Right atrium auricular region (tissue), 2 donors: Measurements from ENCODE around the gene PAM16. TPM values are rescaled to one million over a fixed set of nuclear protein-coding genes. Genes with fewer than 3 reads are reported as not detected.

ENCODE experiments used
- DNase-seq: peaks from one replicate; pipeline ENCODE4 v3.0.0-alpha.2; 2019; ENCODE audit warnings: low spot score
- H3K27ac ChIP-seq, 2 donors: fragments of 200-600 bp; sonication (generic); 1 replicate in 1 of 2; 2 replicates in 1 of 2; pipeline ENCODE4 v1.5.1; 2016 to 2019
- H3K27me3 ChIP-seq, 2 donors: fragments of 200-600 bp; sonication (generic); one replicate each; pipeline versions ENCODE4 v1.5.1 to v1.6.0; 2017 to 2019
- H3K36me3 ChIP-seq: fragments of 200-600 bp; sonication (generic); one replicate; pipeline ENCODE4 v1.5.1; 2016
- H3K4me1 ChIP-seq, 2 donors: fragments of 200-600 bp; sonication (generic); one replicate each; pipeline versions ENCODE4 v1.5.1 to v1.6.0; 2017 to 2019
- H3K4me3 ChIP-seq, 2 donors: fragments of 200-600 bp; sonication (generic); 1 replicate in 1 of 2; 2 replicates in 1 of 2; pipeline ENCODE4 v1.5.1; 2017 to 2019; ENCODE audit warnings: mild to moderate bottlenecking in 1 of 2, moderate library complexity in 1 of 2
- H3K9me3 ChIP-seq, 2 donors: fragments of 200-600 bp; sonication (generic); one replicate each; pipeline ENCODE4 v1.5.1; 2019
- total RNA-seq, 2 donors: library from RNA; depleted of rRNA; stranded (reverse); fragments of >200 nt; gene quantifications; one replicate each; pipeline ENCODE4 v1.1.0, GENCODE V29; 2016
- TF ChIP-seq, protein P1 (sequence below), 2 donors: fragments of 200-600 bp; sonication (generic); IDR thresholded peaks; one replicate each; pipeline ENCODE4 v1.5.1; 2019; ENCODE audit warnings: antibody characterized with exemption in 2 of 2

Gene PAM16
- total RNA-seq, 2 donors from 2014 or later = 54.6 to 85.7 TPM

DNA sequence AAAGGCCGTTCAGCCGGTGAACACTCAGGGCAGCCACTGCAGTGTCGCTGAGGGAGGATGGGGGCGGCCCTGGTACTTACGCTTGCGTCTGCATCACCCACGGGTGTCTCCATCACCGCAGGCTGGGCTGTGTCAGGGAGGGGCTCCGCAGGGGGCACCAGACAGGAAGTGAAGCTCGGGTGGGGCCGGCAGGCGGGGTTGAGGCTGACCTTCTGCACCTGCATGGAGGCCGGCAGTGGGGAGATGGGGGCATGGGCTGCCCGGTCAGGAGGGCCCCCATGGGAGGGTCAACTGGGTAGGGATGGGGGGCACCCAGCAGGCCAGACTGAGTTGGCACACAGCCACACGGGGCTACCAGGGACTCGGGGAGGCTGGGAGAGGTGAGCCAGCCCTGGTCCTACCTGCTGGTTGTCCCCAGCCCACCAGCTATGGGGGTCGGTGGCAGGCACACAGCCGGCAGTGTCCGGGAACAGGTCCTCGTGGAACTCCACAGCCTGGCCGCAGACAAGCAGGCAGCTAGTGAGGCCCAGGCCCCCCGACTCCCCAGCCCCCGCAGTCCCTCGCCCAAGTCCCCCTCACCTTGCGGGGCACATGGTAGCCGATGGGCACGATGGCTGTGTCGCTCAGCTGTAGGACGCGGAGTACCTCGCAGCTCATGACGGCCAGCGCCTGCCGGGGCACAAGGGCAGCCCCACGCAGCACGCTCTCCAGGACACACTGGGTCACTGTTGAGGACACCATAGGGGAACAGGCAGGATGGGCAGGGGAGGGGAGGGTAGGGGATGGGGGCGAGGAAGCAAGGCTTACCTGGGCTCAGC, 13.3 kb upstream of the PAM16 start:
- Histone ChIP-seq H3K36me3 (peaks cover 20% of the 10 kb centered on the region), H3K27ac (no peak overlapping the region), H3K27me3 (no peaks in the 10 kb centered on the region), H3K9me3 (no peaks in the 10 kb centered on the region), H3K4me1 (peaks cover 0 to 8% of the 10 kb centered on the region in 2 donors), H3K4me3 (no peak overlapping the region)
- no peak for DNase-seq
- TF ChIP-seq, protein P1, sequence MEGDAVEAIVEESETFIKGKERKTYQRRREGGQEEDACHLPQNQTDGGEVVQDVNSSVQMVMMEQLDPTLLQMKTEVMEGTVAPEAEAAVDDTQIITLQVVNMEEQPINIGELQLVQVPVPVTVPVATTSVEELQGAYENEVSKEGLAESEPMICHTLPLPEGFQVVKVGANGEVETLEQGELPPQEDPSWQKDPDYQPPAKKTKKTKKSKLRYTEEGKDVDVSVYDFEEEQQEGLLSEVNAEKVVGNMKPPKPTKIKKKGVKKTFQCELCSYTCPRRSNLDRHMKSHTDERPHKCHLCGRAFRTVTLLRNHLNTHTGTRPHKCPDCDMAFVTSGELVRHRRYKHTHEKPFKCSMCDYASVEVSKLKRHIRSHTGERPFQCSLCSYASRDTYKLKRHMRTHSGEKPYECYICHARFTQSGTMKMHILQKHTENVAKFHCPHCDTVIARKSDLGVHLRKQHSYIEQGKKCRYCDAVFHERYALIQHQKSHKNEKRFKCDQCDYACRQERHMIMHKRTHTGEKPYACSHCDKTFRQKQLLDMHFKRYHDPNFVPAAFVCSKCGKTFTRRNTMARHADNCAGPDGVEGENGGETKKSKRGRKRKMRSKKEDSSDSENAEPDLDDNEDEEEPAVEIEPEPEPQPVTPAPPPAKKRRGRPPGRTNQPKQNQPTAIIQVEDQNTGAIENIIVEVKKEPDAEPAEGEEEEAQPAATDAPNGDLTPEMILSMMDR (IDR thresholded peaks at IDR 0.05) = no peak

DNA sequence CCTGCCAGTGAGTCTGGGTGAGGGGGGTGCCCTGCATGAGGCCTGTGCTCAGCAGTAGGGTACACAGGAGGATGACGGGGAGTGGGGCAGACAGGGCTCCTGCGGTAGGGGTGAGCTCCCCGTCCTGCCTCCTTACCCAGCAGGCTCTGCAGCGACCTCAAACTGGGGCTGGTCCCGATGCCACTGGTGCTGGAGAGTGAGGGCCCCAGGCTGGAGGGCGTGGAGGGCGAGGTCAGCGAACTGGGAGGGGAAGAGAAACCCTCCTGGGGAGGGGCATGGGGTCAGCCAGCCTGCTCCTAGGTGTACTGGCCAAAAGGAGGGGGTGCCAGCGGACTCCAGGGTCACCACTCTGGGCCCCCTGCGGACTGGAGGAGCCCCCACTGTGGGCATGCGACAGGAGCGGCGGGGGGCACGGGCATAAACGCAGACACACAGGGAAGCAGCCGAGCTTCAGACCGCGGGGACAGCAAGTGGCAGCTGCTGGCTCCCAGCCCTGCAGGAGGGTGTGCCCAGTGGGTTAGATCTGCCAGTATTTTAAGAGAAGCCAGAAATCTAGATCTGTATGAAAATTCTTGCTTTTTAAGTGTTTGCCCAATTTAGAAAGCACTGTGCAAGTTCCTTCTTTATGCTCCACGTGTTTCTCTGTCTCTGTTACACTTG, 11.5 kb upstream of the PAM16 start:
- TF ChIP-seq, protein P1 (IDR thresholded peaks at IDR 0.05) = no peak
- H3K9me3 ChIP-seq = no peaks in the 10 kb centered on the region
- no peak overlapping the region for H3K4me3 ChIP-seq
- H3K27me3 ChIP-seq = no peaks in the 10 kb centered on the region
- peaks cover 20% of the 10 kb centered on the region for H3K36me3 ChIP-seq
- H3K4me1 ChIP-seq = peaks cover 0 to 4% of the 10 kb centered on the region in 2 donors
- DNase-seq = no peak
- no peak overlapping the region for H3K27ac ChIP-seq

DNA sequence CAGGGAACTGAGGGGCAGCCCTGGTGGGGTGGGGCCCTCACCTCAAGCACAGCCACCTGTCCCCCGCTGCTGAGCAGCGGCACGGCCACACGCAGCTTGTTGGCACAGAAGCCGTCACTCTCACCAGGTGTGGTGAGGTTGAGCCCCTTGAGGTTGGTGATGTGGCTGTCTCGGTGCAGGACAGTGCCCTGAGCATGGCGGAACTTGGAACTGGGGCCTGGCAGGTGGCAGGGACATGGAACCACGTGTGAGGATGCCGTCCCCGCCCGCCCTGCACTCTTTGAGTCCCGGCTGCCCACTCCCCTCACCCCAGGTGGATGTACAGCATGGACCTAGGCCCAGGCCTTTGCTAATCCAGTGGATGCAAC, 10.8 kb upstream of the PAM16 start:
- Histone ChIP-seq H3K4me1 (peaks cover 0 to 4% of the 10 kb centered on the region in 2 donors), H3K4me3 (no peak overlapping the region), H3K9me3 (no peaks in the 10 kb centered on the region), H3K27ac (no peak overlapping the region), H3K36me3 (peaks cover 20% of the 10 kb centered on the region), H3K27me3 (no peaks in the 10 kb centered on the region)
- TF ChIP-seq, protein P1 (IDR thresholded peaks at IDR 0.05) = no peak
- no peak for DNase-seq

DNA sequence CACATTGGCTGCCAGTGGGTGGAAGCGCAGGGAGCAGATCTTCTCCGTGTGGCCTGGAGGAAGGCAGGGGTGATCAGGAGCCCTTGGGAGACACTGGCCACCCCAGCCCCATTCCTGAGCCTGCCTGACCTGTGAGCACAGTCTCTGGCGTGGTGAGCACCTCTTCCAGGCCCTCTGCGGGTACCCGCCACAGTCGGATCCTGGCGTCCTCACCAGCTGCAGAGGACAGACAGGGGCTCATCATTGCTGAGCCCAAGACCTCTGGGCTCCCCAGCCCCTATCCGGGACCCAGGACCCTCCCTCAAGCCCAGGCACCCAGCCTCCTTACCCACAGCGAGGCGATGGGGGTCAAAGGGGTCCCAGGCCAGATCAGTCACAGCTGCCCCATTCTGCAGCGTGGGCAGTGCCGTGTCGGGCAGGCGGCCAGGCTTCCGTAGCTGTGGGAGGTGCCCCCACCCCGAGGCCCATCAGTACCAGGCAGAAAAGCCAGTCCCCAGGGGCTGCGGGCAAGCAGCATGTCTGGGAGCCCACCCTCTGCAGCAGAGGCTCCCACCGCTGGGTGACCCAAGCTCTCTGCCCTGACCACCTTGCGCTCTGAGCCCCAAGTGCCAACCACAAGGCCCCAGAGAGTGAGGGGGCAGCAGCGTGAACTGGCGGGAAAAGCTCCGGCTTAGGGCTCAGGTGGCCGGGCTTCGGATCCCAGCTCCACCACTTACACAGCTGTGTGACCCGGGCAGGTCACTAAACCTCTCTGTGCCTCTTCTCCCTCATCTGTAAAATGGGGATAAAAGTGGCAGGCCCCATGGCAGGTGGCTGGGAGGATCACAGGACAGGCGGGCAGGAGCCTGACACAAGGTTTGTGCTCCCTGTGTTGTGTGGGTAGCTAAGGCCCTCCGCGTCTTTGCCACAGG, 10.2 kb upstream of the PAM16 start:
- TF ChIP-seq, protein P1 (IDR thresholded peaks at IDR 0.05) = no peak

DNA sequence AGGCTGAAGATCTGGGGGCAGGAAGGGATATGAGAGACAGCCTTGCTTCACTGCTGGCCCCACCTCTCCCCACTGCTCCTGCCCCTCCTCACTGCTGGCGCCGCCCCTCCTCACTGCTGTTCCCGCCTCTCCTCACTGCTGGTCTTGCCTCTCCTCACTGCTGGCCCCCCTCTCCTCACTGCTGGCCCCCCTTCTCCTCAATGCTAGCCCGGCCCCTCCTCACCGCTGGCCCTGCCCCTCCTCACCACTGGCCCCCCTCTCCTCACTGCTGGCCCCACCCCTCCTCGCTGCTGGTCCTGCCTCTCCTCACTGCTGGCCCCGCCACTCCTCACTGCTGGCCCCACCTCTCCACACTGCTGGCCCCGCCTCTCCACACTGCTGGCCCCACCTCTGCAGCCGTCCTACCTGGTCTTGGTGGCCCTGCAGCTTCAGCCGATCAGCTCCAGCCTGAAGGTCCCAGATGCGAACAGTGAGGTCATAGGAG, 9.5 kb upstream of the PAM16 start:
- H3K4me3 ChIP-seq = no peak overlapping the region

More for the DNA sequence above, 10.2 kb upstream of the PAM16 start:
- Histone ChIP-seq H3K4me3 (no peak overlapping the region), H3K9me3 (no peaks in the 10 kb centered on the region), H3K36me3 (peaks cover 20% of the 10 kb centered on the region), H3K4me1 (peaks cover 0 to 4% of the 10 kb centered on the region in 2 donors), H3K27me3 (no peaks in the 10 kb centered on the region), H3K27ac (no peak overlapping the region)
- DNase-seq = no peak

More for the DNA sequence above, 9.5 kb upstream of the PAM16 start:
- no peaks in the 10 kb centered on the region for H3K27me3 ChIP-seq
- DNase-seq = no peak
- peaks cover 0 to 4% of the 10 kb centered on the region in 2 donors for H3K4me1 ChIP-seq
- no peak overlapping the region for H3K27ac ChIP-seq
- no peaks in the 10 kb centered on the region for H3K9me3 ChIP-seq
- peaks cover 20% of the 10 kb centered on the region for H3K36me3 ChIP-seq
- TF ChIP-seq, protein P1 (IDR thresholded peaks at IDR 0.05) = no peak
